Adrenal gland (tissue), 5 donors: ENCODE results near the gene APLP2.

Experiments
- POLR2A ChIP-seq, 2 donors: fragments of 450-650 bp; IDR thresholded peaks; one replicate each; pipeline ENCODE4 v1.6.1; 2017; ENCODE audit warnings: antibody characterized with exemption in 2 of 2, mild to moderate bottlenecking in 2 of 2, moderate library complexity in 1 of 2
- TF ChIP-seq, protein P1 (sequence below), 6 experiments: fragments of 450-650 bp in 4 of 6; fragments of 200-600 bp in 2 of 6; sonication (generic) in 1 of 6; IDR thresholded peaks; 1 replicate in 5 of 6; 2 replicates in 1 of 6; pipeline versions ENCODE4 v1.5.1 to v1.8.0; 2016 to 2021; ENCODE audit warnings: antibody characterized with exemption in 6 of 6, mild to moderate bottlenecking in 2 of 6, moderate library complexity in 1 of 6
- donor health status: DM: no; HTN: no; CAD: no.

DNA sequence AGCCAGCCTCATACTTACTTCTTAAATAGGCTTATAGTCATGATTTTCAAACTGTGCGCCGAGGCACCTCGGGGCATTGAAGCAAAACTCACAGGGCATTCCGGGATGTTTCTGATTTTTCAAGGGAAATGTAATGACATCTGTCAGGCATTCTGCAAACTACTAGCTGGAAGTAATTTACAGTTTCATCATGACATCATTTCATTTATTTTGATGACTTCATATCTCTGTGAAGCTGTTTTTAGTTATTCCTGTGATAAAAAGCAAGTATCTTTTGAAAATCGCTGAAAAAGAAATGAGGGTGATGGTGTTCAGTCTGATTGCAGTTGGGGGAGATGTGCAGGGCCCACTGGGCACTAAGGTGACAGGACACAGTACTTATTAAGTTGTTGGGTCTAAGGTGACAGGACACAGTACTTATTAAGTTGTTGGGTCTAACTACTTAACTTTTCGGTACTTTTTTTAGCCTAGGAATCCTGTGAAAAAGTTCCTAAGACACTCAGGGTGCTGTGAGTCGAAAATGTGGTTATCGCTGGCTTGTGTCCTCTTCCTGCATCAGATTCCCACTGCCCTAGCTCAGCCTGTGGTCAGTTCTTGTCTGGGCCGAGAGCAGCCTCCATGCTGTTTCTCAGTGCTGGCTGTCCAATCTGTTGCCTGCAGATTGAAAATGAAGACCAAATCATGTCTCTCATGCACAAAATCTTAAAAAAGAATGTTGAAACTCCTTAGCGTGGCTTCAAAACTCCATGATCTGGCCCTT is 42.6 kb downstream of the APLP2 start:
- TF ChIP-seq, protein P1, sequence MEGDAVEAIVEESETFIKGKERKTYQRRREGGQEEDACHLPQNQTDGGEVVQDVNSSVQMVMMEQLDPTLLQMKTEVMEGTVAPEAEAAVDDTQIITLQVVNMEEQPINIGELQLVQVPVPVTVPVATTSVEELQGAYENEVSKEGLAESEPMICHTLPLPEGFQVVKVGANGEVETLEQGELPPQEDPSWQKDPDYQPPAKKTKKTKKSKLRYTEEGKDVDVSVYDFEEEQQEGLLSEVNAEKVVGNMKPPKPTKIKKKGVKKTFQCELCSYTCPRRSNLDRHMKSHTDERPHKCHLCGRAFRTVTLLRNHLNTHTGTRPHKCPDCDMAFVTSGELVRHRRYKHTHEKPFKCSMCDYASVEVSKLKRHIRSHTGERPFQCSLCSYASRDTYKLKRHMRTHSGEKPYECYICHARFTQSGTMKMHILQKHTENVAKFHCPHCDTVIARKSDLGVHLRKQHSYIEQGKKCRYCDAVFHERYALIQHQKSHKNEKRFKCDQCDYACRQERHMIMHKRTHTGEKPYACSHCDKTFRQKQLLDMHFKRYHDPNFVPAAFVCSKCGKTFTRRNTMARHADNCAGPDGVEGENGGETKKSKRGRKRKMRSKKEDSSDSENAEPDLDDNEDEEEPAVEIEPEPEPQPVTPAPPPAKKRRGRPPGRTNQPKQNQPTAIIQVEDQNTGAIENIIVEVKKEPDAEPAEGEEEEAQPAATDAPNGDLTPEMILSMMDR (IDR thresholded peaks at IDR 0.05): no peak
- TF ChIP-seq POLR2A (IDR thresholded peaks at IDR 0.05): no peak
